ENCODE measurements around the gene AFP. TPM values are rescaled to one million over a fixed set of nuclear protein-coding genes. Genes with fewer than 3 reads are reported as not detected.

AFP gene
- total and polyA plus RNA-seq, 10 of the 15 experiments (the other 5 are each of a cell fraction or from before 2014, with no cell fraction given): 0.72 TPM; not detected in 9

GRCh38 chr4:73409978-73410548 lies 26.0 kb upstream of the AFP start:
- Histone ChIP-seq H3K36me3 (ENCODE audit: control insufficient read depth in 2 of 2, insufficient read depth in 2 of 2, low read length in 1 of 2) (no peaks in the 10 kb centered on the region), H3K9ac (ENCODE audit: control insufficient read depth, insufficient read depth, low read length) (no peak overlapping the region), H4K20me1 (ENCODE audit: control insufficient read depth, insufficient read depth) (no peaks in the 10 kb centered on the region), H2AFZ (ENCODE audit: control insufficient read depth, low read depth, low read length) (no peak overlapping the region), H3K27me3 (replicated peaks in 1 of 2; ENCODE audit: control insufficient read depth in 2 of 2, insufficient read depth in 2 of 2, low read length in 1 of 2) (peaks cover 0 to 3% of the 10 kb centered on the region in 2 experiments; a peak in 1 of 4 replicates), H3K4me3 (no peak overlapping the region), H3K9me3 (replicated peaks; ENCODE audit: control insufficient read depth, insufficient read depth, low read length) (no peaks in the 10 kb centered on the region), H3K27ac (ENCODE audit: control insufficient read depth, insufficient read depth) (no peak overlapping the region), H3K4me2 (ENCODE audit: control insufficient read depth, insufficient read depth) (no peak overlapping the region), H3K79me2 (ENCODE audit: control insufficient read depth, insufficient read depth, low read length) (no peaks in the 10 kb centered on the region), H3K4me1 (ENCODE audit: control insufficient read depth, insufficient read depth, low read length) (no peaks in the 10 kb centered on the region)
- TF ChIP-seq SPI1 (IDR thresholded peaks at IDR 0.05; ENCODE audit: borderline replicate concordance, insufficient read depth, low read depth, low read length) (no peak), IRF4 (IDR thresholded peaks at IDR 0.05; ENCODE audit: low read depth, low read length) (no peak), SREBF2 (IDR thresholded peaks at IDR 0.05; ENCODE audit: low read length) (no peak), ZNF207 (IDR thresholded peaks at IDR 0.05; ENCODE audit: borderline replicate concordance) (no peak), ZNF592 (IDR thresholded peaks at IDR 0.05) (no peak), TCF12 (IDR thresholded peaks at IDR 0.05; ENCODE audit: low read depth, low read length) (no peak), SRF (IDR thresholded peaks at IDR 0.05; ENCODE audit: low read depth in 2 of 2, low read length in 2 of 2) (no peak), TCF7 (IDR thresholded peaks at IDR 0.05; ENCODE audit: borderline replicate concordance) (no peak), HSF1 (IDR thresholded peaks at IDR 0.05; ENCODE audit: low read depth, low read length) (no peak), SMC3 (IDR thresholded peaks at IDR 0.05; ENCODE audit: borderline replicate concordance, low read length) (no peak), GABPA (IDR thresholded peaks at IDR 0.05; ENCODE audit: low read depth) (no peak), ZZZ3 (IDR thresholded peaks at IDR 0.05; ENCODE audit: control insufficient read depth, insufficient read length, low read depth) (no peak), NBN (IDR thresholded peaks at IDR 0.05) (no peak), JUND (IDR thresholded peaks at IDR 0.05; ENCODE audit: low read depth, low read length) (no peak), RELB (IDR thresholded peaks at IDR 0.05; ENCODE audit: low read depth) (no peak)
- WGBS (ENCODE audit: insufficient coverage, insufficient replicate concordance, low lambda C conversion rate, missing lambda C conversion rate): 24% methylated on average over 8 of the region's 8 CpGs
- ATAC-seq (no peak), DNase-seq (ENCODE audit: low read depth, low spot score) (no peak), FAIRE-seq (no peak)
- no TSS peak for BruUV-seq (replicated peaks)
- POLR2A ChIA-PET: no interaction called here
- SMC1A ChIA-PET (ENCODE audit: uncharacterized antibody, unreplicated experiment): no interaction called here
- RAD21 ChIA-PET (ENCODE audit: unreplicated experiment): no interaction called here
- CTCF ChIA-PET: interaction anchor here (1.5 kb wide), 1 partner anchor 36 kb away, joined by 6 read pairs; no protein-coding TSS in a partner anchor
- intact Hi-C loops (cut with micrococcal nuclease; ENCODE audit: unreplicated experiment) (no loop called here), in situ Hi-C loops (cut with MboI) (no loop called here)
